Astrocyte of the hippocampus (primary cell): Measurements from ENCODE around the gene ALG11.
"Not testable (repeated sequence)": the region's sequence is repeated elsewhere in the genome, so short reads cannot be mapped to it uniquely, and the experiment has no call there.

Source experiments
- DNase-seq: peaks from one replicate; pipeline ENCODE4 v3.0.0; 2011; ENCODE audit warnings: low read depth, low spot score

Gene ALG11

GRCh38 chr13:52011632-52012511 lies at the start of gene ALG11:
Gene ALG11 (plus strand): TSS chr13:52012398. CDS start chr13:52012419, 21 bp downstream.
- DNase-seq: peak; percentile 99

- no peak for DNase-seq
These were observed 46.0 kb upstream of the ALG11 start for GRCh38 chr13:51966186-51966585.

DNA sequence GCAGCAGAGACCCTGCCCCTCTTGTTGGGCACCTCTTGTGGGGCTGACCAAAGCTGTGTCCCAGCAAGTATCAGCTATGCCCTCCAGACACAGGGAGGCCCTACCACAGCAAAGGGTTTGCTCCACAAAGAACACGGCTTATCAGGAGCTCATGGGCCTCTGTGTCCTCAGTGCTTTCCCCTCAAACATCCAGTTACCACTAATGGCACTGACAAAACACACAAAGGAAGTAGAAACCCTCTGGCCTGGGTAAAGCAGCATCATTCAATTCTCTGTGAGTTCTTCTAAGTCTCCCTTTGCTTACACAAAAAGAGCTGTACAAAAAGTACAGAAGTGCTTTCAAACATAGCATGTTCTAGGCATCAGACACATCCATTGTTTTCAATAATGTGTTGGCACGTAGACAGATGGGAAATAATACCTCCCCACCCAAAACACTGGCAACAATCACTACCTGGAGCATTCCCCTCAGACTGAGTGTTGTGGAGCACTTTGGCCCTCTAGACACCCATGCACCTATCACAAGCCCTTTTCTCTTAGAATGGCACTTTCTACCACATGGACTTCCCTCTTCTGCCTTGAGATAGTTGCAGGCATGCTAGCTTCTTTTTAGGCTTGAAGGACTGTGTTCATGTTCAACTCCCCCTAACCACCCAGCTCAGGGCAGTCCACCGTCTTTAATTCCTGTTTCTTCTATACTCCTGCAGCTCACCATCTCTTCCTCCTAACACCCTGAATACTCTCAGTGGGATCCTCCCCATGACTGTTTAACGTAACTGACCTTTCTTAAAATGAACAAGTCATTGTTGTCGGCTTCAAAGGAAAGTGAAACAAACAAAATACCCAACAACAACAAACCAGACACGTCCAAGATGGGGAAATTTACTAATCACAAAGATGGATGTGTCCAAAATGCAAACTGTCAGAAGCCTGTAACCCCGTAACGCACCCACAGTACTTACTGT lies 44.4 kb upstream of the ALG11 start:
- no peak for DNase-seq

GRCh38 chr13:51970349-51970748 lies 41.8 kb upstream of the ALG11 start:
- DNase-seq: no peak

GRCh38 chr13:51971520-51972426 lies 40.4 kb upstream of the ALG11 start:
- DNase-seq: no peak

DNA sequence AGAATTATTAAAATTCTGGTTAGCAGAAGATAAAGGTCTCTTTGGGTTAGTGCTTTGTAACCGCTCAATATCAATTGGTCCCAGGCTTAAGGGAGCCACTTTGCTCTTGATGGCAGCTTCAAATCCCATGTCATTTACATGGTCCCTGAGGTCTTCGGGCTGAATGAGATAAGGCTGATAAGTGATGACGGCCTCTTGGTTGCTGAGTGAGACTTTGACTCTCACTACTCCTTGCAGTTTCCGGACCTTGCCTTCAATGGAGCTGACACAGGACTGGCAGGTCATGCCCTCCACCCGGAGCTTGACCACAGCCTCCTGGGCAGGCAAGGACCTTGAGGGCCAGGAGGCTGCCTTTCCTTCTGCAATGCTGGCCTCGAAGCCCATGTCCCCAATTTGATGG lies 37.7 kb upstream of the ALG11 start:
- DNase-seq: no peak

DNA sequence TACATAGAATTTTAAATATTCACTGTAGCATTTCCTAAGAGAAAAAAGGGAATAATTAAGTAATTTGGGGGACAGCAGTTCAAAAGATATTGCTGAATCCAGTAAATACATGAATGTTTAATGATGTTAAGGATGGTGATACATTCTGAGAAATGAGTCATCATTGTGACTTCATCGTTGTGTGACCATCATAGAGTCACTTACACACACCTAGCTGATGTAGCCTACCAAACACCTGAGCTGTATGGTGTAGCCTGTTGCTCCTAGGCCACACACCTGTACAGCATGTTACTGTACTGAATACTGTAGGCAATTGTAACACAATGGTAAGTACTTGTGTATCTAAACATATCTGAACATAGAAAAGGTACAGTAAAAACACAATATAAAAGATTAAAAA lies 35.8 kb upstream of the ALG11 start:
- no peak for DNase-seq

DNA sequence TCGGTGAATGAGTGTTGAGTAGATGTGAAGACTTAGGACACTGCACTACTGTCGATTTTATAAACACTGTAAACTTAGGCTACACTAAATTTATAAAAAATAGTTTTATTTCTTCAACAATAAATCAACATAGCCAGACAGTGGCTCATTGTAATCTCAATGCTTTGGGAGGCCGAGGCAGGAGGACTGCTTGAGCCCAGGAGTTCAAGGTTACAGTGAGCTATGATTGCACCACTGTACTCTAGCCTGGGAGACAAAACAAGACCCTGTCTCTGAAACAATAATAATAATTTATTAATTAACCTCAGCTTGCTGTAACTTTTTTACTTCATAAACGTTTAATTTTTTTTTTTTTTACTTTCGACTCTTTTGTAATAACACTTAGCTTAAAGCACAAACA lies 35.3 kb upstream of the ALG11 start:
- no peak for DNase-seq

DNA sequence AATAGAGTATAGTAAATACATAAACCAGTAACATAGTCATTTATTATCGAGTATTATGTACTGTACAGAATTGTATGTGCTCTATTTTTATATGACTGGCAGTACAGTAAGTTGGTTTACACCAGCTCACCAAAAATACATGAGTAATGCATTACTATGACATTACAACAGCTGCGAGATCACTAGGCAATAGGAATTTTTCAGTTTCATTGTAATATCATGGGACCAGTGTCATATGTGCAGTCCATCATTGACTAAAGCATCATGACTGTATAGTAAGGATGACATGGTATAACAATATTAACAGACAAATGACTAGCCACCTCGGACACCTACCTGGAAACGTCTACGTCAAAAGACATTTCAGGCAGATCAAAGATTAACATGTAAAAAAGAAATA lies 34.6 kb upstream of the ALG11 start:
- DNase-seq: no peak

GRCh38 chr13:51978796-51979556 lies 33.2 kb upstream of the ALG11 start:
- DNase-seq: no peak

GRCh38 chr13:51980908-51981307 lies 31.3 kb upstream of the ALG11 start:
- DNase-seq: no peak

GRCh38 chr13:51981355-51981754 lies 30.8 kb upstream of the ALG11 start:
- DNase-seq: peak; percentile 20

DNA sequence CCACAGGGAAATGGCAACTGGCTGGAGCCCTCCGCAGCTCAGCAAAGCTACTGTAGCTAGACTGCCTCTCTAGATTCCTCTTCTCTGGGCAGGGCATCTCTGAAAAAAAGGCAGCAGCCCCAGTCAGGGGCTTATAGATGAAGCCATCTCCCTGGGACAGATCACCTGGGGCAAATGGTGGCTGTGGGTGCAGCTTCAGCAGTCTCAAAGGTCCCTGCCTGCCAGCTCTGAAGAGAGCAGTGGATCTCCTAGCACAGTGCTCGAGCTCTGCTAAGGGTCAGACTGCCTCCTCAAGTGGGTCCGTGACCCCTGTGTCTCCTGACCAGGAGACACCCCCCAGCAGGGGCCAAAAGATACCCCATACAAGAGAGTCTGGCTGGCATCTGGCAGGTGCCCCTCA lies 28.9 kb upstream of the ALG11 start:
- not testable (repeated sequence) for DNase-seq

DNA sequence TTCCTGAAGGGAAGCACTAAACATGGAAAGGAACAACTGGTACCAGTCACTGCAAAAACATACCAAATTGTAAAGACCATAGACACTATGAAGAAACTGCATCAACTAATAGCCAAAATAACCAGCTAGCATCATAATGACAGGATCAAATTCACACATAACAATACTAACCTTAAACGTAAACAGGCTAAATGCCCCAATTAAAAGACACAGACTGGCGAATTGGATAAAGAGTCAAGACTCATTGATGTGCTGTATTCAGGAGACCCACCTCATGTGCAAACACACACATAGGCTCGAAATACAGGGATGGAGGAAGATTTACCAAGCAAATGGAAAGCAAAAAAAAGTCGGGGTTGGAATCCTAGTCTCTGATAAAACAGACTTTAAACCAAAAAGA lies 27.3 kb upstream of the ALG11 start:
- not testable (repeated sequence) for DNase-seq

GRCh38 chr13:51988988-51989618 lies 23.1 kb upstream of the ALG11 start:
- DNase-seq: no peak

- DNase-seq: no peak
These were observed 18.5 kb upstream of the ALG11 start for GRCh38 chr13:51993713-51994112.

GRCh38 chr13:51995677-51996551 lies 16.3 kb upstream of the ALG11 start:
- peak; percentile 53 for DNase-seq

DNA sequence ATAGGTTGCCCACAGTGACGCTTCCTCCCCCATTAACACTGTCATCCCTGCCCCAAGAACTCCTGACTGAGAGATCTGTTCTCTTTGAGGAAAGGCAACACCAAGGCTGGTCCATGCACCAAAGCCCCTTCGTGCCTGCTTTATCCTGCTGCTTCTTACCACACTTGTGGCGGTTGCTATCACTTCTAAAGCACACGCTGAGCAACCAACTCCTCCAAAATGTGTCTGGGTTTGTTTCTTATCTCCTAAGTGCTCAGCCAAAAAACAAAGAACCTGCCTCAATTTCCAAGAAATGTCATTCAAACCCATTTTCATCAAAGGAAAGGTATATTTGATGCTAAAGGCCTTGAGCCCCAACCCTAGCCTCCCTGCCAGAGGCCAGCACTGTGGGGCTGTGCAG lies 15.6 kb upstream of the ALG11 start:
- DNase-seq: no peak

DNA sequence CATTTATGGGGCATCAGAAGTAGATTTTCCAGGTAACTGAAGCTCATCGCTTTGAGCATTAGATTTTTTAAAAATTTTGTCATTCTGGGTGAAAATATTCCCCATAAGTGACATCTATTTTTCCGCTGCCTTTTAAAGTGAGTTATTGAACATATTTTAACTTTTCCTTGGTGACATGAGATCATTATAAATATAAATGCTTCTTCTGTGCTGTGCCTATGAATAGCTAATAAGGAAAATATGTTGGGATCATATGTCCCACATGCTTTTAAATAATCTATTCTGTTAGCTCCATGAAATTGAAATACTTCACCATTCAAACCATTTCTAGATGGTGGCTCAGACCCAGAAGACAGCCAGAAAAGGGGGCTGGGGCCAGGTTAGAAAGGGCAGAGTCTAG lies 15.0 kb upstream of the ALG11 start:
- no peak for DNase-seq
